ENCODE data around the gene BBLN. TPM values are rescaled to one million over a fixed set of nuclear protein-coding genes. Genes with fewer than 3 reads are reported as not detected.
A peak's percentile ranks its signal among the peaks of the same experiment; 100 is the strongest.
"Not testable (repeated sequence)": the region's sequence is repeated elsewhere in the genome, so short reads cannot be mapped to it uniquely, and the experiment has no call there.

The BBLN gene
- polyA plus RNA-seq, 3 donors: 30.0 to 51.0 (median 48.6) TPM

GRCh38 chr9:128120741-128121465 lies 39.2 kb upstream of the BBLN start:
- no peak for DNase-seq (ENCODE audit: extremely low read depth in 1 of 11, low read depth in 9 of 11, low spot score in 4 of 11)

DNA sequence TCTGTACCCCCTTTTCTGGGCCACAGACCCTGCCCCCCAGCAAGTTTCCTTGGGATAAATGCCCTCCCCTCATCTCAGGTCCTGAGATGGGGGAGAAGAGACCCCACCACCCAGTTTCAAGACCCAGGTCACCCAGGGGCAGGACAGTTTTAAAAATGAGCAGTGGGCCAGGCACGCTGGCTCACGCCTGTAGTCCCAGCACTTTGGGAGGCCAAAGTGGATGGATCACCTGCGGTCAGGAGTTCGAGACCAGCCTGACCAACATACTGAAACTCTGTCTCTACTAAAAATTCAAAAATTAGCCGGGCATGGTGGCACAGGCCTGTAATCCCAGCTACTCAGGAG lies 38.6 kb upstream of the BBLN start:
- DNase-seq (ENCODE audit: extremely low read depth in 1 of 11, low read depth in 9 of 11, low spot score in 4 of 11): no peak

DNA sequence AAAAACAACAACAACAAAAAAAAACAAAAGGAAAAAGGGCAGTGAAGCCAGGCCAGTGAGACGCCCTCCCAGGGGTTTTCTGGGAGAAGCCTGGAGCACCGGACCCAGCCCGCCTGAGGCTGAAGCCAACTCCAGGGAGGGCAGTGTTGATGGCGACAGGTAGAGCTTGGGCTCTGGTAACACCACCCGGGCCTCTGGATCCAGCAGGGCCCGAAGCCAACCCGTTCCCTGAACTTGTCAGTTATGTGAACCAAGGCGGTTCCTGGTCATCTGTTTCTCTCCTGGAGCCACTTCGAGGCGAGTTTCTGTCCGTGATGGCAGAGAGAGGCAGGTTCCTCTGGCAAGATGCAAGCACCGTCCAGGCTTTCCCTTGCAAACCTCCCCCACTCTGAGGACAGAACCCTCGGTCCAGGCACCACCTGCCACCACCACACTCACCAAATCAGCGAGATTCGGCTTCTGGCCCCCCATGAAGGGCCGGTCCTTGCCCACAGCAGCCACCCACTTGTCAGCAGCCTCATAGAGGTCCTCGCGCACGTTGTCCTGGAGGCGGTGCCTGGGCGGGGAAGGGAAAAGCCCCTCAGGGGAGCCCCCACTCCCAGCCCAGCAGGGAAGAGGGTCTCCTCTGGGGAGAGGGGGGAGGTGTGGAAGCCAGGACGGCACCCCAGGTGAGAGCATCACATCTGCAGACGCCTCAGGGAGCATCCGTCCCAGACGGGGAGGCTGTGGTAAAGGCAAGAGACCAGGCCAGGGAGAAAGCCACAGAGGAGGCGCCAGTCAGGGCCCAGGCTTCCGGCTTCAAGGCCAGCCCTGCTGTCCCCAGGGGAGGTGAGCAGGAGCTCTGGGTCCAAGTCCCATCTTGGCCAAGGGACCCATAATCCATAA lies 37.9 kb upstream of the BBLN start:
- no peak for DNase-seq (ENCODE audit: extremely low read depth in 1 of 11, low read depth in 9 of 11, low spot score in 4 of 11)

DNA sequence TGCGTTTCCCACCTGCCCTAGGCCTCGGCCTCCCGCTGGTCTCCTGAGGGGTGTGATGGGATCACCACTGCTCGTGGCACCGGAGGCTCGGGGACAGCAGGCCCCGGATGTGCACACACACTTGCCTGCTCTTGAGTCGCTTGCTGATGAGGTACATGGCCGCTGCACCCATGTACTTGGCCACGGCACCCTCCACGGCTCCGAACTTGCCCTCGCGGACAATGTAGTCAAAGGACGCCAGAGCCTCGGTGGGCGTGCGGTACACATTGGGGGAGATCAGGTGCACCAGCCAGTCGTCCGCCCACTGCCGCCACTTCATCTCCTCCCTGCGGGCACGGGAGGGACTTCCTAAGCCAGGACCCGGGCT lies 37.3 kb upstream of the BBLN start:
- no peak for DNase-seq (ENCODE audit: extremely low read depth in 1 of 11, low read depth in 9 of 11, low spot score in 4 of 11)

DNA sequence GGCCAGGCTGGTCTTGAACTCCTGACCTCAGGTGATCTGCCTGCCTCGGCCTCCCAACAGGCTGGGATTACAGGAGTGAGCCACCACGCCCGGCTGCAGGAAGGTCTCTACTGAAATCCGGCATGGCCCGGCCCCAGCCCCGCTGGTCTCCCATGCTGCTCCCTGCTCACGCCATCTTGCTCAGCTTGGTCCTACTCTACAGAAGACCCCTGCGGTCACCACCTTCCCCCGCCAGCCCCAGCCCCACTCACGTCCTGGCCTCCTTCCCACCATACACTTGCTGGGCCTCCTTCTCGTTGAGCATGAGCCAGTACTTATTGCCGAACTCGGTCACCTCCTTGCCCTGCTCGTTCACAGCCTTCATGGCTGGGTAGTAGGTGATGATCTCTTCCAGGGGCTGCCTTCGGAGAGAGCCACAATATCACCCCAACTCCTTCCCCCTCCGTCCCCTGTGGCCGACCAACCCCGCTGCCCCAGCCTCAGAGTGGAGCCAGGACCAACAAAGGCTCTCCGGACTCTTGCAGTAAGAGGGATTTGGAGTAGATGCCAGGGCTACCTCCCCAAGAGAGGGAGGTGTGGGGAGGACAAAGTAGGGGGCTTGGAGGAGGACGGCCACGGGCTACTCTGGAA lies 36.5 kb upstream of the BBLN start:
- DNase-seq (ENCODE audit: extremely low read depth in 1 of 11, low read depth in 9 of 11, low spot score in 4 of 11): no peak

- no peak for DNase-seq (ENCODE audit: extremely low read depth in 1 of 11, low read depth in 9 of 11, low spot score in 4 of 11)
These were observed 35.6 kb upstream of the BBLN start for GRCh38 chr9:128124451-128124850.

DNA sequence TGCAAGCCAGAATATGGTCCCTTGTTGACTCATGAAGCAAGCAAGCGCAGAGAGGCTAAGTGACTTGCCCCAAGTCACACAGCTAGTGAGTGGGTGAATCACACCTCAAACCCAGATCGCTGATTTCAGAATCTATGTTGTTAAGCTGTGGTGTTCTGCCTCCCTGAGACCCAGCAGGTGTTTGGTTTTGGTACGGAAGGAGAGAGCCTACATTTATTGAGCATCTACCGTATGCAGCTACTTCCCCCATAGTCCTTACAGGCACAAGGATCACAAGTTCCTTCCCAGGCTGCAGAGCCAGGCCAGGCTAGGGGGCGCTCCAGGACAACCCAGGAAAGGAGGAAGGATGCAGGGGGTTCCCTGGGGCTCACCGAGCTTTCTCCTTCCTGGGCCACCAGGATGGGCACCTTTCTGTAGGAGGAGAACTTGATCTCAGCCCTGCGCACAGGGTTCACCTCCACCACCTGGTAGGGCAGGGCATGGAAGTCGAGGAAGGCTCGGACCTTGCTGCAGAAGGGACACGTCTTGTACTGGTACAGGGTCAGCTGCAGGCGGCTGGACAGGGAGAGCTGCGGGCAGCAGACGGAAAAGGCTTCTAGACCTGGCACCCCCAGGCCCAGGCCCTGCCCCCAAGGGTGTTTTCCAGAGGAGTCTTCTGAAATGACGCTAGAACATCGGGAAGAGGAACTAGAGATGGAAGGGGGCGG lies 35.0 kb upstream of the BBLN start:
- DNase-seq (ENCODE audit: extremely low read depth in 1 of 11, low read depth in 9 of 11, low spot score in 4 of 11): peak in 1 of 11 donors; percentile 50

GRCh38 chr9:128125580-128126354 lies 34.3 kb upstream of the BBLN start:
- no peak for DNase-seq (ENCODE audit: extremely low read depth in 1 of 11, low read depth in 9 of 11, low spot score in 4 of 11)

DNA sequence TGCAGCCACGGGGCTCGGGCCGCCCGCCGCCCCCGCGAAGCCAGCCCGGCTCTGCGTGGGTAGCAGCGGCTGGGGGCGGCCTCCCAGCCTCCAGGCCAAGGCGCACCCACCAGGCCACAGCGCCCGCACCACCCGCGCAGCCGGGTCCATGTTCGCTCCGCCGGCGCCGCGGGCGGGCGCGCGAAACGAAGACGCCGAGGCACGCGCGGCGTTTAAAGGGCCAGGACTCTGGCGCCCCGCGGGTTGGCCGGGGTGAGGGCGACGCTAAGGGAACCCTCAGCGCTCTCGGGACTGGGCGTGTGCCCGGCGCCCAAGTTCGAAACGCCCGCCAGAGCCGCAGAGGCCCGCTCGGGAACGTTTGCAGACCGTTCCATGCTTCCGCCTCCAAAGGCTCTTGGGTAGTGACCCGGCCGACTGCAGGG lies 32.5 kb upstream of the BBLN start, which contains the start of gene PTGES2:
TSS of gene PTGES2 (minus strand) at position 162 of the 422 bp plus-strand sequence. CDS start at position 150, 12 bp downstream.
- DNase-seq (ENCODE audit: extremely low read depth in 1 of 11, low read depth in 9 of 11, low spot score in 4 of 11): peak; percentile 69 to 89 (median 81)

DNA sequence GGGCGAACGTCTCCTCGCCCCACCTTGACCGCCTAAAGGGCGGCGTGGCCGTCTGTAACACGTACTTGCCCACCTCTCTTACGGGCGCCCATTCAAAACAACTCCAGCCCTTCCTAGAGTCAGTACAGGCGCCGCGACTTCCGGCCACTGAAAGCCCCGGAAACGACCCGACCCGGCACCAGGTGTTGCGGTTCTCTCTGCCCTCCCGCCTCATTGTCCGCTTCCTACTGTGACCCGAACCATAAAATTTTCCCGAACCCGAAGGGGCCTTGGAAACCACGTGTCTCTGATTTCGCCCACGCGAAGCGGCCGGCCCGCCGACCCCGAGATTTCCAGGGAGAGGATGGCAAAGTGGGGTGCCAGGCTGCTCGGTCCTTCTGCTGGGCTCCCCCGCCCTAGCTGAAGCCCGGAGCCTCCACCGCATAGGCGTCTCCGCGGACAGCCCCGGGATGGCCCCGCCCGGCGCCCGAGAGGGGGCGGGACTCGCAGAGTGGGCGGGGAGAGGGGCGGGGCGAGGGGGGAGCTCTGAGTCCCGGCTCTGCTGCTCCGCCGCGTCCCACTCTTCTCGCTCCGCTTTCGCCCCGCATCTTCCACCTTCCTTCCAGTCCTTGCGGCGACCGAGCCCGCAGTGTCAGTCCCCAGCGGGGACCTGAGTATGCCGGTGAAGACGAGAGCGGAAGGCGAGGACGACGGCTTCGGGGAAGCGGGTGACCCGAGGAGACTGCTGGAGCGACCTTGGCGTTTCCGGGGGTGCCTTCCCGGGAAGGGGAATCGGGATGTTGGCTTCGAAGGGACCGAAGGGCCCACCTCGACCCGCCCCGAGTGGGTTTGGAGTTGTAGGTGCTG lies 31.9 kb upstream of the BBLN start:
- peak; percentile 81 to 92 (median 91) for DNase-seq (ENCODE audit: extremely low read depth in 1 of 11, low read depth in 9 of 11, low spot score in 4 of 11)

- DNase-seq (ENCODE audit: extremely low read depth in 1 of 11, low read depth in 9 of 11, low spot score in 4 of 11): no peak
These were observed 31.1 kb upstream of the BBLN start for GRCh38 chr9:128128836-128129590.

DNA sequence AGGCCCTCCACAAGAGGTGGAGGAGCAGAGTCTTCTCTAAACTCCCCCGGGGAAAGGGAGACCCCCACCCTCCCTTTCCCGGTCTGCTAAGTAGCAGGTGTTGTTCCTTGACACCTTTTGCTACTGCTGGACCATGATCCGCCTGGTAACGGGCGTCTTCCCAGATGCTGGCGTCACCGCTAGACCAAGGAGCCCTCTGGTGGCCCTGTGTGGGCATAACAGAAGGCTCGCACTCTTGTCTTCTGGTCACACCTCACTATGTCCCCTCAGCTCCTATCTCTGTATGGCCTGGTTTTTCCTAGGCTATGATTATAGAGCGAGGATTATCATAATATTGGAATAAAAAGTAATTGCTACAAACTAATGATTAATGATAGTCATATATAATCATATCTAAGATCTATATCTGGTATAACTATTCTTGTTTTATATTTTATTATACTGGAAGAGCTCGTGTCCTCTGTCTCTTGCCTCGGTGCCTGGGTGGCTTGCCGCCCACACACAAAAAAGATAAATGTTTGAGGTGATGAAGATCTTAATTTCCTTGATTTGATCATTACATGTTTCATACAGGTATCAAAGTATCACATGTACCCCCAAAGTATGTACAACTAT lies 30.0 kb upstream of the BBLN start:
- not testable (repeated sequence) for DNase-seq (ENCODE audit: extremely low read depth in 1 of 11, low read depth in 9 of 11, low spot score in 4 of 11)

- not testable (repeated sequence) for DNase-seq (ENCODE audit: extremely low read depth in 1 of 11, low read depth in 9 of 11, low spot score in 4 of 11)
These were observed 29.4 kb upstream of the BBLN start for GRCh38 chr9:128130651-128131050.

- not testable (repeated sequence) for DNase-seq (ENCODE audit: extremely low read depth in 1 of 11, low read depth in 9 of 11, low spot score in 4 of 11)
These were observed 28.7 kb upstream of the BBLN start for GRCh38 chr9:128131346-128131745.

GRCh38 chr9:128132139-128132538 lies 27.9 kb upstream of the BBLN start:
- DNase-seq (ENCODE audit: extremely low read depth in 1 of 11, low read depth in 9 of 11, low spot score in 4 of 11): not testable (repeated sequence)

- DNase-seq (ENCODE audit: extremely low read depth in 1 of 11, low read depth in 9 of 11, low spot score in 4 of 11): not testable (repeated sequence)
These were observed 24.5 kb upstream of the BBLN start for GRCh38 chr9:128135561-128135960.

Data from renal cortex interstitium (tissue), 11 donors.